AG09319 (cell line): ENCODE results near the gene AUH.

Source experiments
- DNase-seq: peaks from one replicate; pipeline ENCODE4 v3.0.0-alpha.2; 2010; ENCODE audit warnings: low read depth; ENCODE audit errors: extremely low read depth
- CTCF ChIP-seq: IDR thresholded peaks from 2 replicates; pipeline ENCODE4 v1.5.1; 2011; ENCODE audit warnings: low read depth, mild to moderate bottlenecking, inconsistent platforms, low read length, moderate library complexity

The AUH gene

GRCh38 chr9:91348191-91348807 is 13.4 kb downstream of the AUH start:
- no peak for DNase-seq
- no peak for TF ChIP-seq CTCF

- TF ChIP-seq CTCF, result no peak
- no peak for DNase-seq
These were observed 14.3 kb downstream of the AUH start for GRCh38 chr9:91347377-91347776.

- no peak for TF ChIP-seq CTCF
- no peak for DNase-seq
These were observed 15.1 kb downstream of the AUH start for GRCh38 chr9:91346644-91347043.

GRCh38 chr9:91345978-91346377 is 15.7 kb downstream of the AUH start:
- TF ChIP-seq CTCF, result no peak
- no peak for DNase-seq

GRCh38 chr9:91342575-91342974 is 19.1 kb downstream of the AUH start:
- no peak for TF ChIP-seq CTCF
- no peak for DNase-seq

GRCh38 chr9:91341749-91342148 is 20.0 kb downstream of the AUH start:
- no peak for DNase-seq
- TF ChIP-seq CTCF, result no peak

GRCh38 chr9:91341258-91341746 is 20.4 kb downstream of the AUH start:
- DNase-seq, result no peak
- TF ChIP-seq CTCF, result no peak; the same call in 1 of the 2 replicates
